Upper lobe of right lung (tissue), 1 donor: ENCODE data around the gene NFAM1. TPM values are rescaled to one million over a fixed set of nuclear protein-coding genes. Genes with fewer than 3 reads are reported as not detected.

Experiments used
- ATAC-seq: fragments of 200-7000 bp; cut with Tn5 transposase; one replicate; pipeline ENCODE4 v1.9.1; 2020; ENCODE audit warnings: mild to moderate bottlenecking, moderate library complexity
- DNase-seq: peaks from one replicate; pipeline ENCODE4 v3.0.0-alpha.2; 2020
- H3K27ac ChIP-seq: fragments of 200-600 bp; one replicate; pipeline ENCODE4 v1.8.0; 2022
- H3K27me3 ChIP-seq: fragments of 200-600 bp; one replicate; pipeline ENCODE4 v1.8.0; 2022; ENCODE audit warnings: mild to moderate bottlenecking
- H3K36me3 ChIP-seq: fragments of 200-600 bp; one replicate; pipeline ENCODE4 v1.8.0; 2022
- H3K4me1 ChIP-seq: fragments of 200-600 bp; one replicate; pipeline ENCODE4 v1.8.0; 2022
- H3K4me3 ChIP-seq: fragments of 200-600 bp; one replicate; pipeline ENCODE4 v1.8.0; 2022; ENCODE audit warnings: mild to moderate bottlenecking
- H3K9me3 ChIP-seq: fragments of 200-600 bp; one replicate; pipeline ENCODE4 v1.8.0; 2022
- CTCF ChIP-seq: fragments of 200-600 bp; IDR thresholded peaks from one replicate; pipeline ENCODE4 v1.8.0; 2022; ENCODE audit warnings: antibody characterized with exemption
- intact Hi-C: fragments of 100-400 bp; cut with DNase I; formaldehyde crosslinking; loops from one replicate; pipeline ENCODE4 v1.11.0; 2022
- total RNA-seq: library from RNA; stranded (reverse); fragmentation: NEBNext Ultra II Directional; extraction: Animal tissue kit (Norgen Biotek cat#: 25700); gene quantifications from one replicate; pipeline ENCODE4 v1.2.1, GENCODE V29; 2021
- donor health status: DM: no; HTN: yes; CAD: no; lungs with severe emphysema.

The NFAM1 gene
- total RNA-seq, 1 donor from 2014 or later, result 12.6 TPM

- no peak for TF ChIP-seq CTCF
- Histone ChIP-seq H3K4me3 (no peak overlapping the region), H3K4me1 (no peaks in the 10 kb centered on the region), H3K9me3 (no peaks in the 10 kb centered on the region), H3K36me3 (no peaks in the 10 kb centered on the region), H3K27ac (no peak overlapping the region), H3K27me3 (no peaks in the 10 kb centered on the region)
- no peak for ATAC-seq
- no peak for DNase-seq
- intact Hi-C loops, result no loop called here
Measured at GRCh38 chr22:42350373-42350772, 81.8 kb downstream of the NFAM1 start.

- no peaks in the 10 kb centered on the region for H3K36me3 ChIP-seq
- no peak overlapping the region for H3K4me3 ChIP-seq
- H3K4me1 ChIP-seq, result no peaks in the 10 kb centered on the region
- DNase-seq (no peak), ATAC-seq (no peak)
- H3K27ac ChIP-seq, result no peak overlapping the region
- intact Hi-C loops, result no loop called here
- H3K9me3 ChIP-seq, result no peaks in the 10 kb centered on the region
- no peaks in the 10 kb centered on the region for H3K27me3 ChIP-seq
- TF ChIP-seq CTCF, result no peak
Measured at GRCh38 chr22:42347281-42347824, 84.8 kb downstream of the NFAM1 start.

- no peaks in the 10 kb centered on the region for H3K36me3 ChIP-seq
- no peak overlapping the region for H3K27ac ChIP-seq
- intact Hi-C loops, result no loop called here
- no peaks in the 10 kb centered on the region for H3K9me3 ChIP-seq
- DNase-seq, result no peak
- no peak for TF ChIP-seq CTCF
- H3K27me3 ChIP-seq, result no peaks in the 10 kb centered on the region
- H3K4me3 ChIP-seq, result no peak overlapping the region
- no peak for ATAC-seq
- H3K4me1 ChIP-seq, result no peaks in the 10 kb centered on the region
Measured at GRCh38 chr22:42346722-42347121, 85.5 kb downstream of the NFAM1 start.

GRCh38 chr22:42345458-42345857 lies 86.7 kb downstream of the NFAM1 start:
- H3K27ac ChIP-seq, result no peak overlapping the region
- DNase-seq (no peak), ATAC-seq (no peak)
- no peaks in the 10 kb centered on the region for H3K27me3 ChIP-seq
- no peaks in the 10 kb centered on the region for H3K4me1 ChIP-seq
- no peaks in the 10 kb centered on the region for H3K36me3 ChIP-seq
- intact Hi-C loops, result no loop called here
- no peaks in the 10 kb centered on the region for H3K9me3 ChIP-seq
- no peak overlapping the region for H3K4me3 ChIP-seq
- no peak for TF ChIP-seq CTCF

GRCh38 chr22:42344361-42344905 lies 87.8 kb downstream of the NFAM1 start:
- H3K27ac ChIP-seq, result no peak overlapping the region
- no peaks in the 10 kb centered on the region for H3K27me3 ChIP-seq
- no peak for TF ChIP-seq CTCF
- H3K4me3 ChIP-seq, result peak overlapping the region; percentile 31
- intact Hi-C loops, result no loop called here
- ATAC-seq (peak; percentile 37), DNase-seq (no peak)
- H3K9me3 ChIP-seq, result no peaks in the 10 kb centered on the region
- no peaks in the 10 kb centered on the region for H3K4me1 ChIP-seq
- H3K36me3 ChIP-seq, result no peaks in the 10 kb centered on the region
